Measurements from ENCODE around the gene ROS1. TPM values are rescaled to one million over a fixed set of nuclear protein-coding genes. Genes with fewer than 3 reads are reported as not detected.
A peak's percentile ranks its signal among the peaks of the same experiment; 100 is the strongest.
"Not testable (repeated sequence)": the region's sequence is repeated elsewhere in the genome, so short reads cannot be mapped to it uniquely, and the experiment has no call there.

The ROS1 gene
- total RNA-seq, 2 donors from 2014 or later = not detected

DNA sequence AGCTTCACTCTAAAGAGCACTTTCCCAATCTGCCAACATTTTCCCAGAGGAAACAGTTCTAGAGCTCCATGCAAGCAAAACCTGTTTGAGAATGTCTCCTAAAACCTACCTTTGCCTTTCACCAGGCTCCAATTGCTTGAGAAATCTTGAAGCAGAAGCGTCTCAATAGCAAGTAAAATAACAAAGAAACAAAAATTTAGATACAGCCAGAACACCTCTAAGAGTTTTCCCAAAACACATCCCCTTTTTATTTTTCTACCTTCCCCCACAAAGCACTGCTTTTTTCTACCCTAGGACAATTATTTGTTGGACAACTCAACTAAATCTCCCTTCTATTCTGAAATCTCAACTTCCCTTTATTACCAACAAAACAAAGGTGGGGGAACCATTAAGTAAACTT lies 156.8 kb downstream of the ROS1 start:
- Mint-ChIP-seq H3K36me3 (peaks cover 0 to 18% of the 10 kb centered on the region in 2 donors), H3K9me3 (no peaks in the 10 kb centered on the region), H3K27ac (no peak overlapping the region)
- DNase-seq (ENCODE audit: low spot score in 2 of 2) (no peak), ATAC-seq (no peak)

DNA sequence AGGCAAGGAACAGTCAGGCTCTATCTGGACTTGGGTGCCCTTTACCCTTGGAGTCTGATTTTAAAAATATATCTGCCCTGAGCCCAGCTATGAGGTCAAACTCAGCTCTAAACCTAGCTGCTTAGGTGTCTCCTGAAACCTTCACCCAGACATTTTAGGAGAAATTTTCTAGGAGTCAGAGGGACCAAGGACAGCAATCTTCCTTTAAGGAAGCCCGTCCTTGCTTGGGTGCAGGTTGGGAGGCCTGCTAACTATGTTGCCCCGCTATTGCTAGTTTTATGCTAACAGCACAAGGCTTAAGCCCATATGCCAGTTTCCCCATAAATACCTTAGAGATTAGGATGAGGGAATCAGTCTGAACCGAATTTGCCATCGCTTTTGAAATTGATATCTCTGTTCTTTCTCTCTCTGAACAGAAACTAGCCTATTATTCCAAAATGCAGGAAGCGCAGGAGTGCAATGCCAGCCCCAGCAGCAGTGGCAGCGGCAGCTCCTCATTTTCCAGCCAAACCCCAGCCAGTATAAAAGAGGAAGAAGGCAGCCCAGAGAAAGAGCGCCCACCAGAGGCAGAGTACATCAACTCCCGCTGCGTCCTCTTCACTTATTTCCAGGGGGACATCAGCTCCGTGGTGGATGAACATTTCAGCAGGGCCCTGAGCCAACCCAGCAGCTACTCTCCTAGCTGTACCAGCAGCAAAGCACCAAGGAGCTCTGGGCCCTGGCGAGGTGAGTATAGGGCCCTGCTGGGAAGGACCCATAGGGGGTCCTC lies 157.8 kb downstream of the ROS1 start:
- DNase-seq (ENCODE audit: low spot score in 2 of 2) (no peak), ATAC-seq (no peak)
- Mint-ChIP-seq H3K36me3 (peaks cover 0 to 18% of the 10 kb centered on the region in 2 donors), H3K27ac (no peak overlapping the region), H3K9me3 (no peaks in the 10 kb centered on the region)

- DNase-seq (ENCODE audit: low spot score in 2 of 2) (no peak), ATAC-seq (no peak)
- Mint-ChIP-seq H3K36me3 (peaks cover 0 to 18% of the 10 kb centered on the region in 2 donors), H3K27ac (no peak overlapping the region), H3K9me3 (no peaks in the 10 kb centered on the region)
Observed at GRCh38 chr6:117267054-117267347, 158.7 kb downstream of the ROS1 start.

- Mint-ChIP-seq H3K9me3 (no peaks in the 10 kb centered on the region), H3K36me3 (peaks cover 0 to 18% of the 10 kb centered on the region in 2 donors), H3K27ac (no peak overlapping the region)
- ATAC-seq (no peak), DNase-seq (ENCODE audit: low spot score in 2 of 2) (no peak)
Observed at GRCh38 chr6:117266257-117267053, 159.3 kb downstream of the ROS1 start.

- H3K9me3 Mint-ChIP-seq = no peaks in the 10 kb centered on the region
- H3K27ac Mint-ChIP-seq = no peak within 1 kb of the TSS
- peaks cover 0 to 18% of the 10 kb centered on the region in 2 donors for H3K36me3 Mint-ChIP-seq
- ATAC-seq (peak in 1 of 2 donors; percentile 55), DNase-seq (ENCODE audit: low spot score in 2 of 2) (peak in 1 of 2 donors; percentile 7)
Observed at GRCh38 chr6:117265410-117266256, 160.1 kb downstream of the ROS1 start, which contains the start of gene VGLL2. Gene VGLL2, plus strand, starts transcription at chr6:117265558. Its CDS starts 206 bp downstream, at chr6:117265764.

DNA sequence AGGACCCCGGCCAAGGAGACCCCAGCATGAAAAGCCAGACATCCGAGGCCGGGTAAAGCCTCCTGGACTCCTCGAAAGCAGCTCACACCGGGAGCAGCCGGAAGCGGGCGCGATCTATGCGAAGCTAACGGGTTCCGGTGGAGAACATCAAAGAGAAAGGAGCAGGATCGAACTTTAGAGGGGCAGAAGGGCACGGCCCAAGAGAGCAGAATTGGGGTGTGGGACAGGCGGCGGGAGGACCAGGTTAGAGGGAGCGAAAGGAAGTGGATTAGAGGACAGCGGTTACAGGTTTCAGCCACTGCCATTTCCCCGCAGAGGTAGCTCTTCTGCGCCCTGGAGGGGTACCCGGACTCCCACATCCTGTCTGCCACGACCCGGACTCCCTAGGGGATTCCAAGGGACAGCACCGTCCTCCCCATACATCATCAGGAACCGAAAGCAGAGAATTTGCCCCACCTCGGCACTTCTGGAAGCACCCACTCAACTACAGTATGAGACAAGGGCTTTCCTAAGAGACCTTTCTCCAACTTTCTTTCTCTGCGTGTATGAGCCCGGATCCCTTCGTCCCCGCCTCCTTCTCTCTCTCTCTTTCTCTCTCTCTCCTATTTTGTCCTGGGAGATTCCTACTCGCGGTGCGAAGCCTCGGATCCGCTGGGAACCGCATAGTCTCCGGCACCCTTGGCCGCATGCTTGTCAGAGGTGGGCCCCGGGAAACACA lies 160.9 kb downstream of the ROS1 start:
- no peak overlapping the region for H3K27ac Mint-ChIP-seq
- DNase-seq (ENCODE audit: low spot score in 2 of 2) (peak in 1 of 2 donors; percentile 10), ATAC-seq (peak; percentile 56 to 92)
- H3K9me3 Mint-ChIP-seq = no peaks in the 10 kb centered on the region
- peaks cover 0 to 18% of the 10 kb centered on the region in 2 donors for H3K36me3 Mint-ChIP-seq

GRCh38 chr6:117264369-117264691 lies 161.4 kb downstream of the ROS1 start:
- H3K9me3 Mint-ChIP-seq = no peaks in the 10 kb centered on the region
- H3K27ac Mint-ChIP-seq = no peak overlapping the region
- no peak for DNase-seq (ENCODE audit: low spot score in 2 of 2)
- peaks cover 0 to 18% of the 10 kb centered on the region in 2 donors for H3K36me3 Mint-ChIP-seq
- ATAC-seq = peak; percentile 5 to 17

DNA sequence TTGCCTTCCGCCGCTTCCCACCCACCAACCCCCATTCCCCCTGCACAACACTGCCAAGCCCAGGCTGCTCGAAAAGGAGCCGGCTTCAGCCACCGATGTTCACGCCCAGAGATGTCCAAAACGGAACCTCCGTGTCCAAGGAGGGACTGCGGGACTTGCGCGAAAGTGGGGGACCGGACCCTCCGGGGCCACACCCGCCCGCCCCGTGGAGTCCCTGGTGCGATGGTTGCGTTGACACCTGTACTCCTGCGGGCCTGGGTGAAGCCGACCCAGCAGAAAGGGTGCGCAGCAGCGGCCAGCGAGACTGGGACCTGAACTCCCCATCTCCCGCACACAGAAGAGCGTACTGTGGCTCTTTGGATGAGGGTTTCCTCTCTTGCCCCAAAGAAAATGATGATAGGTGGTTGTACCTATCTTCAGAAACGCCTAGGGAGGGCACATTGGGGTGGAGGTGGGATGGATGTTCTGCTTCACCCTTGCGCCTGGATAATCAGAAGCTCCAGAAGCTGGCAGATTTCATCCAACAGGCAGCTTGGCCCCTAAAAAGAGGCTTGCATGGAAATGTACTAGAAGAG lies 162.3 kb downstream of the ROS1 start:
- H3K9me3 Mint-ChIP-seq = no peaks in the 10 kb centered on the region
- peaks cover 0 to 14% of the 10 kb centered on the region in 2 donors for H3K36me3 Mint-ChIP-seq
- DNase-seq (ENCODE audit: low spot score in 2 of 2) = no peak
- ATAC-seq = no peak
- H3K27ac Mint-ChIP-seq = no peak overlapping the region

DNA sequence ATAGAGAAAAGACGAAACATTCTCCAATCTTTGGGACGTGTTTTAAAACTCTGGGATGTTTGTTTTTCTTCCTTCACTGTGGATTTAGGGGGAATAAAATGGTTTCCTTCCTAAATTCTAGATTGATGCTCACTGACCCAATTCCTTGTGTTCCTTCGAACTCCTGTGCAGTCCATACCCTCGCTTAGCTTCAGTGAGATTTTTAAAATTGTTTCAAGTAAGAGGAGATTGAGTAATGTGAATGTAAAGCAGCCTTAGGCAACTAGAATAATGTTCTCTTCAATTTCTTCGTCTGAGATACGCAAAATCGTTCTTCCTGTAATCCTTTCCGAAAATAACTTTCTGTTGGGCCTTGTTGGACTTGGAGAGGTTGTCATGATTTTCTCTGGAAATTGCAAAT lies 162.9 kb downstream of the ROS1 start:
- ATAC-seq (no peak), DNase-seq (ENCODE audit: low spot score in 2 of 2) (no peak)
- Mint-ChIP-seq H3K9me3 (no peaks in the 10 kb centered on the region), H3K27ac (no peak overlapping the region), H3K36me3 (peaks cover 0 to 10% of the 10 kb centered on the region in 2 donors)

GRCh38 chr6:117253785-117254184 lies 172.0 kb downstream of the ROS1 start:
- no peak for DNase-seq (ENCODE audit: low spot score in 2 of 2)
- no peak overlapping the region for H3K27ac Mint-ChIP-seq
- no peak for ATAC-seq
- no peaks in the 10 kb centered on the region for H3K36me3 Mint-ChIP-seq
- no peaks in the 10 kb centered on the region for H3K9me3 Mint-ChIP-seq

DNA sequence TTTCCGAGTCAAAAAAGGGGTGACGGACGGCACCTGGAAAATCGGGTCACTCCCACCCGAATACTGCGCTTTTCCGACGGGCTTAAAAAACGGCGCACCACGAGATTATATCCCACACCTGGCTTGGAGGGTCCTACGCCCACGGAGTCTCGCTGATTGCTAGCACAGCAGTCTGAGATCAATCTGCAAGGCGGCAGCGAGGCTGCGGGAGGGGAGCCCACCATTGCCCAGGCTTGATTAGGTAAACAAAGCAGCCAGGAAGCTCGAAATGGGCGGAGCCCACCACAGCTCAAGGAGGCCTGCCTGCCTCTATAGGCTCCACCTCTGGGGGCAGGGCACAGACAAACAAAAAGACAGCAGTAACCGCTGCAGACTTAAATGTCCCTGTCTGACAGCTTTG lies 180.8 kb downstream of the ROS1 start:
- not testable (repeated sequence) for H3K27ac Mint-ChIP-seq; H3K36me3 Mint-ChIP-seq; ATAC-seq; DNase-seq (ENCODE audit: low spot score in 2 of 2); H3K9me3 Mint-ChIP-seq

DNA sequence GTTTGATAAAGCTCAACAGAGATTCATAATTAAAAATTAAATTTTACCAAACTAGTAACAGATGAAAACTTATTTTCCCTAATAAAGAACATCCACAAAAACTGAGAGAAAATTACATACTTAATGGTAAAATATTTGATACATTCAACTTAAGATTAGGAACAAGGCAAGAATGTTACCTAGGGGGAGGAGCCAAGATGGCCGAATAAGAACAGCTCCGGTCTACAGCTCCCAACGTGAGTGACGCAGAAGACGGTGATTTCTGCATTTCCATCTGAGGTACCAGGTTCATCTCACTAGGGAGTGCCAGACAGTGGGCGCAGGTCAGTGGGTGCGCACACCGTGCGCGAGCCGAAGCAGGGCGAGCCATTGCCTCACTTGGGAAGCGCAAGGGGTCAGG lies 181.2 kb downstream of the ROS1 start:
- H3K9me3 Mint-ChIP-seq; DNase-seq (ENCODE audit: low spot score in 2 of 2); H3K27ac Mint-ChIP-seq; ATAC-seq; H3K36me3 Mint-ChIP-seq: not testable (repeated sequence)

Other genes starting within 250 kb of the ROS1 start
- gene VGLL2, start 160.4 kb downstream of the ROS1 start, total RNA-seq = not detected
- 1 to 10 TPM; 1.0 to 3.1 TPM for gene DCBLD1, start 56.7 kb upstream of the ROS1 start, total RNA-seq
- 10 to 100 TPM in 1 of 2 donors, 1 to 10 TPM in 1; 6.7 to 15.0 TPM for gene GOPC, start 176.6 kb upstream of the ROS1 start, total RNA-seq
- gene NUS1, start 249.5 kb upstream of the ROS1 start, total RNA-seq = 10 to 100 TPM; 21.2 to 28.7 TPM

All from activated naive CD4-positive, alpha-beta T cell treated with anti-CD3 and anti-CD28 coated beads, Interleukin-2, amount 50 U/mL, for 72 hours (primary cell).